Endometrial microvascular endothelial cells (primary cell): ENCODE measurements around the gene TNFRSF12A. TPM values are rescaled to one million over a fixed set of nuclear protein-coding genes. Genes with fewer than 3 reads are reported as not detected.

ENCODE experiments used
- in situ Hi-C: cut with HindIII; loops from 2 replicates; pipeline ENCODE4 v1.10.0; 2017; ENCODE audit warnings: low sequenced_read_pairs, low pct_unique_long_range_greater_than_20kb; ENCODE audit errors: inconsistent ontology term
- total RNA-seq: library from RNA; depleted of rRNA; stranded (reverse); fragments of >200 nt; gene quantifications from one replicate; pipeline ENCODE4 v1.2.3, GENCODE V29; 2015; ENCODE audit errors: inconsistent ontology term

Gene TNFRSF12A
- total RNA-seq, 1 donor from 2014 or later = 263 TPM

DNA sequence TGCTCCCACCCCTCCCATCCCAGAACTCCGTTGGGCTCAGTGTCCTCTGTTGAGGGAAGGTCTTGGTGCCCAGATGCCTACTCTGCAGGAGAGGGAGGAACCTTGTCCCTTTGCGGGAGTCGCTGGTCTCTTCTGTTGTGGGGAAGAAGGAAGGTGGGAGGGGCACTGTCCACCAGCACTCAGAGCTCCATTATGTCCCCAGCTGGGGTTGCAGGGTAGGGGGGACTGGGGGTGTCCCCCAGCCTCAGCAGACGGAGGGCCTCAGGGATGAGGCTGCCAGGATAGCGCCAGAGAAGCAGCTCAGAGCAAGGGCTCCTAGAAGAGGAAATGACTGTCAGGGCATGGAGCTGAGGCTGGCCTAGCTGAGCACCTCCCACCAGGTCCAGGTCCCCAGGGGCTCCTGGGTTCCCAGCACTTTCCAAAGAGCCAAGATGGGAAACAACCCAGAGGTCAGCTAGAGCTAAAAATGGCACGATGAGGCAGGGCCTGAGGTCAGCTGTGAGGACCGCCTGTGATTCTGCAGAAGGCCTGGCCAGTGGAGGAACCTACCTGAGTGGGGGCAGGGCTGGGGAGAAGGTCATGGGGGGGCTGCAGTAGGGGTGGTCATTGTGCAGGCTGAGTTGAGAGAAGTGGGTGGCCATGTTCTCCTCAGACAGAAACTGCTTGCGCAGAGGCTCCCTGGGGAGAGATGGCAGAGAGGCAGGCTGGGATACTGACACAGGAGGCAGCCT is 2.7 kb downstream of the TNFRSF12A start:
- in situ Hi-C loops = no loop called here

DNA sequence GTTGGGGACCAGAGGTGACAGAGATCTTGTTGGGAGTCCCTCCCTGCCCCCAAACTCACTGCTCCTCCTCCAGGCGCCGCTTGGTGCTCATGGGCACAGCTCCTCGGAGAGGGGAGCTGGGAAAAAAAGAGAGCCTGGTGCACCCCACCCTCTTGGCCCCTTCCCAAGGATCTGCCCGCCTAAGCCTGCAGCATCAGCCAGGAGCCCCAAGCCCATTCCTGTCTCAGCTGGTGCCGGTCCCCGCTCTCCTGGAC is 3.2 kb downstream of the TNFRSF12A start:
- in situ Hi-C loops = no loop called here

DNA sequence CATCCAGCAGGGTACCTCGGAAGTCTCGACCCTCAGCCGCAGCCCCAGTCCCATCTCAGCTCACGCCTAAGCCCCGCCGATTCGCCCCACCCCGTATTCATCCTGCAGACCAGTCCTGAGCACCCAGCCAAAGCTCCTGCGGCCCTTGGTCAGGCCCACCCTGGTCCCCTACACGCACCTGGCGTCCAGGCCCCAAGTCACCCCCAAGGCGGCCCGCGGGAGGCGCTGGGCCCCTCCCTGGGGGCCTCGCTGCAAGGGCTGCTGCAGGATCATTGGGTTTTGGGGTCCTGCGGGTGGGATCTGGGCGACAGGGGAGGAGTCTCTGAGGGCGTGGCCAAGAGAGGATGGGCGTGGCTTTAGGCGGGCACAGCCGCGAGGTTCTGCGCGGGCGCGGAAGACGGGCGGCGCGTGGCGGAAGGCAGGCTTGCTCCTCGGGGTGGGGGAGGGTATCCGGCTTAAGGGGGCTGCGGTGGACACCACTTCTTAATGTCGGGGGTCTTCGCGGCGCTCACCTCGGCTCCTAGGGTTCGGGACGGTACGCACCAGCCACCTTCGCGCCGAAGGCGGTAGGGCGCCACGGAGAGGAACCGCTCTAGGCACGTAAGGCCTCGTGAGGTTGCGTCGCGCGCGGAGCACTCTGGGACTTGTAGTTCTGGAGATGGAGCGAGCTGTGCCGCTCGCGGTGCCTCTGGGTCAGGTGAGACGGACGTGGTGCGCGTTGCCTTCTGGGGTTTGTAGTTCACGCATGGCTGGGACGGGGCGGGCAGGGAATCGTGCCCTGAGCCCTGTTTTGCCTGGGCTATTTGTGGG is 3.7 kb downstream of the TNFRSF12A start, which contains the start of the genes HCFC1R1 and THOC6:
Gene HCFC1R1 (minus strand): TSS at position 274 of the 810 bp plus-strand sequence. CDS start 1 bp downstream, at position 273.
Gene THOC6 (plus strand): TSS at position 367 of the 810 bp plus-strand sequence. CDS start 292 bp downstream, at position 659.
- in situ Hi-C loops = no loop called here

DNA sequence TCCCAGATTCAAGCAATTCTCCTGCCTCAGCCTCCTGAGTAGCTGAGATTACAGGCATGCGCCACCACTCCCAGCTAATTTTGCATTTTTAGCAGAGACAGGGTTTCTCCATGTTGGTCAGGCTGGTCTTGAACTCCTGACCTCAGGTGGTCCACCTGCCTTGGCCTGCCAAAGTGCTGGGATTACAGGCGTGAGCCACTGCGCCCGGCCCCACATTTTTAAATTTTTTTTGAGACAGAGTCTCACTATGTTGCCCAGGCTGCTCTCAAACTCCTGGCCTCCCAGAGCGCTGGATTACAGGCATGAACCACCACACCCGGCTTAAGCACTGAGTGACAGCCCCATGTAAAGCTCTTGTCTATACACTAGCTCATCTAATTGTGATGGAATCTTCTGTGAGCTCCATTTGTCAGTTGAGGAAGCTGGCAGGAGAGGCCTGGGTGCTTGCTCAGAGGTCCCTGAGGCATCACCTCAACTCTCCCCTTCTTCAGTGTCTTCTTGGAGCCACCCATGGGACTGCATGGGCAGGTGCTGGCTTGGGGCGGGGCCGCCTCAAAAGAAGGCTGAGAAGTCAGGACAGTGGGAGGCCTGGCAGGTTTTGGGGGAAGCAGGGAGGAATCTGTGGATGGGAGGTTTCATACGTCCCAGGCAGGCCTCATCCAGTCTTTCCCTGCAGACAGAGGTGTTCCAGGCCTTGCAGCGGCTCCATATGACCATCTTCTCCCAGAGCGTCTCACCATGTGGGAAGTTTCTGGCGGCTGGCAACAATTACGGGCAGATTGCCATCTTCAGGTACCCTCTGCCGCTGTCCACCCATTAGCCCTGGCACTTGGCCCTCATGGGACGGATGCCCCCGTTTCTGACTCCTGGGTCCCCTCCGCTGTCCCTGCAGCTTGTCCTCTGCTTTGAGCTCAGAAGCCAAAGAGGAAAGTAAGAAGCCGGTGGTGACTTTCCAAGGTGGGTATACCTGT is 5.1 kb downstream of the TNFRSF12A start:
- in situ Hi-C loops = no loop called here

DNA sequence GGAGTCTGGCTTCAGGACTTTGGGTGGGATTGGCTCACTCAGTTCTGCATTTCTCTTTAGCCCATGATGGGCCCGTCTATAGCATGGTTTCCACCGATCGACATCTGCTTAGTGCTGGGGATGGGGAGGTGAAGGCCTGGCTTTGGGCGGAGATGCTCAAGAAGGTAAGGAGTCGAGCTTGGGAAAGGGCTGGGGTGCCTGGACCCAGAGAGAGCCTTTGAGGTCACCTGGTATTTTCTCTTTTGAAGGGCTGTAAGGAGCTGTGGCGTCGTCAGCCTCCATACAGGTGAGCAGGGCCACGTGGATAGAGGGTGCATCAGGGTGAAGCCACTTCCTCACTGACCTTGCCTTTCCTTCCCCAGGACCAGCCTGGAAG is 5.8 kb downstream of the TNFRSF12A start:
- in situ Hi-C loops = no loop called here

DNA sequence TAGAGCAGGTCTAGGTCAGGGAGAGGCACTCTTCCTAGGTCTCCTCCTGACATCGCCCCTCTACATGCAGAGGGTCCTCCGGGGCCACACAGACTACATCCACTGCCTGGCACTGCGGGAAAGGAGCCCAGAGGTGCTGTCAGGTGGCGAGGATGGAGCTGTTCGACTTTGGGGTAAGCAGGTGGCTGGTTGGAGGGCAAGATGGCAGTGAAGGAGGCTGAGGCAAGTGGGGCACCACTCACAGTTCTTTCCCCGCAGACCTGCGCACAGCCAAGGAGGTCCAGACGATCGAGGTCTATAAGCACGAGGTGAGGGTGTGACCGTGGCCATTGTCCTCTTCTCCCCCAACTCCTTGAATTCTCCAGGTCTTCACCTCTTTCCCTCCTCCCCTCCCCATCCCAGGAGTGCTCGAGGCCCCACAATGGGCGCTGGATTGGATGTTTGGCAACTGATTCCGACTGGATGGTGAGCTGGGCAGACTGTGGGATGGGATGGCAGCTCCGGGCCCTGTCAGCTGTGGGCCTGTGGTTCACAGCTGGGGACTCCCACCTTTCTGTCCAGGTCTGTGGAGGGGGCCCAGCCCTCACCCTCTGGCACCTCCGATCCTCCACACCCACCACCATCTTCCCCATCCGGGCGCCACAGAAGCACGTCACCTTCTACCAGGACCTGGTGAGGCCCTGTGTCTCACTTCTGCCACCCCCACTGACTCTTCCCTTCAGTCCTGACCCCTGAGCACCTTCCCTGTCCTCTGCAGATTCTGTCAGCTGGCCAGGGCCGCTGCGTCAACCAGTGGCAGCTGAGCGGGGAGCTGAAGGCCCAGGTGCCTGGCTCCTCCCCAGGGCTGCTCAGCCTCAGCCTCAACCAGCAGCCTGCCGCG is 6.7 kb downstream of the TNFRSF12A start:
- in situ Hi-C loops = no loop called here

DNA sequence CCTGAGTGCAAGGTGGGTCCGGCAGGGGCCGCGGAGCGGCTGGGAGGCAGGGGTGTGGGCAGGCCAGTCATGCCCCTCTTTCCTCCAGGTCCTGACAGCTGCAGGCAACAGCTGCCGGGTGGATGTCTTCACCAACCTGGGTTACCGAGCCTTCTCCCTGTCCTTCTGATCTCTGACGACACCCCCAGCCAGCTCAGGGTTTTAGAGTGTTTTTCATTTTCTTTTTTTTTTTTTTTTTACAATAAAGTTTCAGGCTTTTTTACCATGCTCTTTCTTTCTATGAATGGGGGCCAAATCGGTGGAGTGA is 7.3 kb downstream of the TNFRSF12A start:
- in situ Hi-C loops = no loop called here

DNA sequence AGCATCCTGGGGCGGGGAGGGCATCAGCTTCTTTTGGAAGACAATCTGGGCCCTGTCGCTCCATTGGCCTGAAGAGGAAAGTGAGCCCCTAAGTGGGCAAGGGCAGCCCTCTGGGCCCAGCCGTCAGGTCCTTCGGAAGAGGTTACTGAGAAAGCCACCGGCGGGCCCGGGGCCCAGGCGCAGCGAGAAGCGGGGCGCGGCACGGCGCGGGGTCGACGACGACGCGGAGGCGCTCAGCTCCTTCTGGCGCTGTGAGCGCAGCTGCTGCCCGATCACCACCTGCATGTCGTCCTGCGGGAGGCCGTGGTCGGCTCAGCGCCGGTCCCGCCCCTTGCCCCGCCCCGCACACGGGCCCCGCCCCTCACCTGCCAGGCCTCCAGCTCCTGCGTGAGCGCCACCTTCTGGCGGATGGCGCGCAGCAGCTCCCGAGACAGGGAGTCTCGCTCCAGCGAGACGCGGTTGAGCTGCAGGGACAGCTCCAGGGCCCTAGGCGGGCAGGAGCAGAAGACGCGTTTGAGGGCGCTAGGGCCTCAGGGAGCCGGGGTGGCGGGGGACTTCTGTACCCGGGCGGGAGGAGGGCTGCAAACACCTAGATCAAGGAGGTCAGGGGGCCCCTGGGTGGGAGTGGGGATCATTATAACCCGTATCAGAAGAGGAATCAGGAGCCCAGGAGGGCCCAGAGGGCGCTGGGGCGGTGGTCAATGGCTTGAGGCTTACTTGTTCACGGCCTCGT is 8.0 kb downstream of the TNFRSF12A start:
- in situ Hi-C loops = no loop called here

DNA sequence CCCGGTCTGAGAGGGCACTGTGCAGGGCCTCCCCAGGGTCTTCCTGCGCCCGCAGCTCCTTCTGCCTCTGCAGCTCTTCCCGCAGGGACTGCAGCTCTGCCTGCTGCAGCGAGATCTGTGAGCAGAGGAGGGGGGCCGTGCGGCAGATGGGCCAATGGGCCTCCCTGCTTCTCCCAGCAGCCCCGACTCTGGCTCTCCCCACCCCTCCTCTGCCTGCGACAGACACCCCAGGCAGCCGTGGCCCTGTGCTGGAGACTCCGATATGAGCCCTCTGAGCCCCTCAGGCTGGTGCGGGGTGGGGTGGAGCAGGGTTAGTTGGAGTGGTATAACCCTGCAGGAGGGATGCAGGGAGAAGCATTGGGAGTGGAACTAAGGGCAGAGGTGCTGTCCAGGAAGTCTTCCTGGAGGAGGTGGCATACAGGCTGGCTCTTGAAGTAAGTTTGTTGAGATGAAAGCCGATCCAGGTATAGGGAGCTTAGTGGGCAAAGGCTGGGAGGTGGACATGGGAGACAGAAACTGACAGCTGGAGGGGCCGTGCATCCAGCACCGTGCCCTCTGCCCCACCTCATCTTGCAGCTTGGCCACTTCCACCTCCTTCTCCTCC is 8.7 kb downstream of the TNFRSF12A start:
- in situ Hi-C loops = no loop called here

DNA sequence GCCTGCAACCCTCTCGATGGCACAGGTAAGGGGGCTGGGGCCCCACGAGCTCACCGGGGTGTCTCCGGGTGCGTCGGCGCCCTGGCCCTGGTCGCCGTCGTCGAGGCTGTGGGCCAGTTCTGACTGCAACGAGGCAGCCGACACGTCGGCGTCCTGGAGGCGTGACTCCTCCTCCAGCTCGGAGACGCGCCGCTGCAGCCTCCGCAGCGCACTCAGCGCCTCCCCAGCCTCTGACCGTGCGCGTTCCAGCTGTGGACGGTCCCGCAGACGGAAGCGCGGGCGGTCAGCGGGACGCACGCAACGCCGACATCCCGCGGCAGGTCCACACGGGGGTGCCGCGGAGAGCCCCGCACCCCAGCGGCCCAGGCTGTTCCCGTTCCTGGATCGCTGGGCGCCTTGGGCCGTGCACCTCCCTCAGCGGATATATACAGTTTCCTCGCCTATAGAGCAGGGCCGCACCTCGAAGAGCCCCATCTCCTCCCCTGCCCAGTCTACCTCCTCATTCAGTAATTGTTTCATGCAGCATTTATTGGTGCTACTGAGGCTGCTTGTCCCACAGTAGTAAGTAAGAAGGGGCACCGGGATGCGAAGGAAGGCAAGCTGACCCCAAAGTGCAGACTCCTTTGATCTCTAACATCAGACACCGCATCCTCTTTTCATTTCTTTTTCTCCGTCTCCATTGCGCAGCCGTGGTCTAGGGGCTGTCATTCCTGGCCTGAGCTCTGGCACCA is 9.5 kb downstream of the TNFRSF12A start:
- in situ Hi-C loops = no loop called here

DNA sequence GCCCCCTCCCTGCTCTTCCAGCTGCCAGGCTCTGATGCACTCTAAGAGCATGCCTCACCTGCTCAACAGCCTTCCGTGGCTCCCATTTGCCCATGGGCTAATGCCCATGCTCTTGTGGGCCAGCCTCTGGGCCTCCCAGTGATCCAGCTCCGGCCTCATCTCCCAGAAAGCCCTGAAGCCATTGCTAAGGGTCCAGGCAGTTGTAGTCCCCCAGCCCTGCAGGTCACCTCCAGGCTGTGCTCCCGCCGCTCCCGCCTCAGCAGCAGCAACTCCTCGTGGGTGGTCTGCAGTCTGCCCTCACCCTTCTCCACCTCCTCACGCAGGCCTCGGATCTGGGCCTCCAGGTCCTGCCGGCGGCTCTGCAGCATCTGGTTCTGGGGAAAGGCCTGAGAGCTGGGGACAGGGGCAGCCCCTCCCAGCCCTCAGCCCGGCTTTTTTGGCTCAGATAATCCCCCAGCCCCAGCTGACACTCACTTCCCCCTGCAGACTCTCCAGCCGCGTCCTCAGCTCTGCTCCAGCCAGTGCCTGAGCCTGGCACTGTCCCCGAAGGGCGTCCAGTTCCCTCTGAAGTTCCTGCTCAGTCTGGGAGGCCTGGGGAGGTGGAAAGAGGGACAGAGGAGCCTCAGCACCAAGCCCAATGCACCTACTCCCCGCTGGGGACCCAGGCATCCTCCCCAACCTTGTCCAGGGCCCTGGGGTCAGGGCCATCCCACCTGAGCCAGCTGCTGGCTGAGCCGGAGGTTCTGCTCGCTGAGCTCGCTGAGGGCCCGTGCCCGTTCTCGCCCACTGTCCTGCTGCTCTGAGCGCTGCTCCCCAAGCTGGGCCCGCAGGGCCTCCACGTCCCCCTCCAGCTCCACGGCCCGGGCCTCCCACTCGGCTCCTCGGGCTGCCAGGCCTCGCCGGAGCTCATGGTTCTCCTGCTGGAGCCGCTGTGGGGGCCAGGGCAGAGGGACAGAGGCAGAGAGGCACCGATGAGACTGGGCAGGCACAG is 10.3 kb downstream of the TNFRSF12A start:
- in situ Hi-C loops = no loop called here

DNA sequence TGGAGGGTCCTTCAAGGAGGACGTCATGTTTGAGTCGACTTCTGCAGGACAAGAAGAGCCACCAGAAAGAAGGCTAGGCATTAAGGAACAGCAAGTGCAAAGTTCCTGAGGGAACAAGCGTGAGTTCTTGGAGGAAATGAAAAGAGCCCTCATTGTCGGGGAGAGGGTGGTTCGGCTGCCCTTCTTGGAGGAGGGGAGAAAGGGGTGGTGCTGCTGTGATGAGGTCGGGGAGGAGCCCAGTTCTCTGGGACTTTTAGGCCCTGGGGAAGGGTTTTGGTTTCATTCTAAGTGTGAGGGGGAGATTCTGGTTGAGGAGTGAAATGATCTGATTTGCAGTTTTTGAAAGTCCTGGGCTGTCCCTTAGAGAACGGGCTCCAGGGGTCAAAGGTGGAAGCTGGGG is 12.5 kb downstream of the TNFRSF12A start:
- in situ Hi-C loops = no loop called here

DNA sequence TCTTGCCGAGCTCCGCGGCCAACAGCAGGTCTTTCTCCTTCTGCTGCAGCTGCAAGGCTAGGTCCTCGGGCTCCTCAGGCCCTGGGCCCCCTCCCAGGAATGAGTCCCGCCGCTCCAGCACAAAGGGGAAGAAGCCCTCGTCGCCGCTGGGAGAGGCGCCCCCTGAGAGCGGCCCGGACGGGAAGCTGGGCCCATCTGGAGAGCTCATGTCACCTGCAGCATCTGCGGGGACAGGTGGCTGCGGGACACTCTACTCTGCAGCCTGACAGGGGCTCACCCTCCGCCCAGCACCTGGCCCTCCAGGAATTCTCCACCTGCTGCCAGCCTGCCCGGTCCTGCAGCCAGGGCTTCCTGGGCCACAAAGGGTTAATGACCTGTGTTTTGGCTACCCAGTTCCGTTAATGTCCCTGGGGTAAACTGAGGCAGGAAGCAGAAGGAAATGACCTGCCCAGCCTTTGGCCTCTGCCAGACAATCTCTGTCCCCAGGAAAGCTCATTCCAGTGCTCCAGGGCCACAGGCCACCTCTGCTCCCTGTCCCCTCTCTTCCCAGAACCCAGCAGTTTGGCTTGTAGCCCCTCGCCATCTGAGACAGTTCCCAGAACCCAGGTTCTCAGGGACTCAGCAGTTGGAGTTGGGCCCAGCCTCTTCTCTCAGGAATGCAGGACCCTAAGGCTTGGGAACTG is 15.3 kb downstream of the TNFRSF12A start:
- in situ Hi-C loops = no loop called here

DNA sequence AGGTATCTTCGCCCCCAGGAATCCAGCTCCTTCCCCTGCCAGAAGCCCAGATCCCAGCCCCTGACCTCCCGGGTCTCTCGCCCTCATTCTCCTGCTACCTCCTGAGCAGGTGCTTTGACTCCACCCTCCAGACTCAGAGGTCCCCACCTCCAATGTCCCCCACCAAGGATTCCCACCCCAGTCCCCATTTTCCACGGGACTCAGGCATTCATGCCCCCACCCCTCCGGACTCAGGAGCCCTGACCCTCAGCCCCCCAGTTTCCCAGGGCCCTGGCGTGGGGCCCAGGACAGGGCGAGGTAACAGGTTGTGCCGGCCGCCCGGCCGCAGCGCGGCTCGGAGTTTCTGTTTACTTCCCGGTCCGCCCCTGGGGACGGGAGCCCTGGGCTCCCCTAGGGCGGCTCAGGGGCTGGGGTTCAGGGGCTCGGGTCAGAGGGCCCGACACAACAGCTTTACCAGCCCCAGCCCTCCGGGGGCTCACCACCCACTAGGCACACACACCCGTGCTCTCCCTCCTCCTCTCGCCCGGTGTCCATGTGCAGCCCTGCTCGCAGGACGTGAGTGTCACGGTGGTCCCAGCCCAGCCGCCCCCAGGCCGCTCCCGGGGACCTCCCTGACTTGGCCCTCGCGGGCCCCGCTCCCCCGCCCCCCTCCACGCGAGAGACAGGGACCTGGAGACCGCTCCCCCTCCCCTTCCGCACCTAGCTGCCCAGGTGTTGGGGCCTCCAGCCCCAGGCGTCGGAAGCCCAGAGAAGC is 16.0 kb downstream of the TNFRSF12A start:
- in situ Hi-C loops = no loop called here
